ENCODE measurements around the gene ANKRD44.

ANKRD44 gene

DNA sequence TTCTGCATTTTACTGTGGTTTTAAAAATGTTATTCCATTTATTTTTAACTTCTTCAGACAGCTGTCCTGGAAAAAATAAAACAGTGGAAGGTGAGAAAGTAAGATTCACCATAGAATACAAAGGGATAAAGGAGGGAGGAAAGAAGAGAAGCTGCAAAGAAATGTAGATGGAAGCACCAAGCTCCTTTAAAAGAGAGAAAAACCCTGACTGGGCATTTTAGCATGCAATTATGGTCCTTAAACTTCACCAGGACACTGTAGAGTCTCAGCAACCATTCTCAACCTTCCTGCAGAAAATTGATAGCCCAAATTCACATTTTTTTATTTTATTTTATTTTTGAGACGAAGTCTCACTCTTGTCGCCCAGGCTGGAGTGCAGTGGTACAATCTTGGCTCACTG, 11.6 kb upstream of the ANKRD44 start:
- no peak for DNase-seq (ENCODE audit: low read depth, low spot score)

DNA sequence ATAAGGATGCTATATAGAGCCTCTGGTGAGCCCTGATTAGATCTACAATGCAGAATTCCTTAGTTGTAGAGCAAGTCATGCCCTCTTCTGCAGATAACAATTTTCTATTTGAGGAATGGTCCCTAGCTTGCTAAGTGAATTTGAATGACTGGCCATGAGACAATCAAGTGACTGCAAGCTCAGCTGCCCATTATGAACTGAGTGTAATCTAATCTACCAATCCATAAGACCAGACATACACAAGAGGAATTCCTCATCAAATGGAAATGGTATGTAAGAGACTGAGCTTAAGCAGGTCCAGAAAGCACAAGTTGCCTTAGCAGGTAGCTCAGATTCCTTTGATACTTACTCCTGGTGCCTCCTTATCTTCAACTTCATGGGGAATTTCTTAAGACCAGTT, 4.8 kb upstream of the ANKRD44 start:
- no peak for DNase-seq (ENCODE audit: low read depth, low spot score)

DNA sequence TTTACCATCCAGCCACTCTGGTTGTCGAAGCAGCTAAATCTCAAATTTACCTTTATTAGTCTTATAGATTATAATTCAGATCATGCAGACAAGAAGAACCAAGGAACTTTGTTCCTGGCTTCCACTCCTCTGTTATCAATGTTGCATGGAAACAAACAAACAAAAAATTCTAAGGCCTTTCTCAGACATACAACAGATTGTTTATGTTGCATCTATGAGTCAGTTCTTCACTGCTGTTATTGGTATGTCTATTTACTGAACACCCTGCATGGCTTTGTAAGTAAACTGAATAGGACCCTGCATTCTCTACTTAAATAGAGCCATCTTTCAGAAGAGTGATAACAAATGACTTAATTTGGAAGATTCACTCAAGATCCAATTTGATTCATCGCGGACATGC, 1.6 kb upstream of the ANKRD44 start:
- no peak for DNase-seq (ENCODE audit: low read depth, low spot score)

DNA sequence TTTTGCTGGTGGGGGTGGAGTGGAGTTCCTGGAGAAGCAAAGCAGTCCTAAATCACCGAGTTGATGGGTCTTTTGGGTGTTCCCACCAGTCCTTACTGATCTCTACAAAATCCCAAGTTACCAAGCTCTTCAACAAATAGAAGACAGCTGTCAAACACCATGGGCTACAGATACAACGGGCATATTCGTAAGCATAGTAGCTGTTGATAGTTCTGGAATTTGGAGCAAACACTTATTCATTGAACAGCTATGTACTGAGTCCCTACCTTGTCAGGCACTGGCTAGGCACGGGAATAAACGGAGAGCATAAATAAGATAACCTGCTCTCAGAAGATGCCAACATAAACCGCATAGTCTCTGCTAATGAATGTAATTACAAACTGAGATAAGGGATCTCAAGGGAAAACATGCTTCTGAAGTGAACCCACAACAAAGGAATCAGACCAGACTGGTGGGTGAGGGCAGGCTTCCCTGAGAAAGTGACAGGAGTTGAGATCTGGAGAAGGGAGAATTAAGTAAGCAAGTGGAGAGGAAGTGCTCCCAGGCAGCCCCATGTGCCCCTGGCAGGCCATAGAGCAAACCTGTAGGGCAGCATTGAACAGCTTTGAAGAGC, 947 bp upstream of the ANKRD44 start:
- DNase-seq (ENCODE audit: low read depth, low spot score) = no peak

DNA sequence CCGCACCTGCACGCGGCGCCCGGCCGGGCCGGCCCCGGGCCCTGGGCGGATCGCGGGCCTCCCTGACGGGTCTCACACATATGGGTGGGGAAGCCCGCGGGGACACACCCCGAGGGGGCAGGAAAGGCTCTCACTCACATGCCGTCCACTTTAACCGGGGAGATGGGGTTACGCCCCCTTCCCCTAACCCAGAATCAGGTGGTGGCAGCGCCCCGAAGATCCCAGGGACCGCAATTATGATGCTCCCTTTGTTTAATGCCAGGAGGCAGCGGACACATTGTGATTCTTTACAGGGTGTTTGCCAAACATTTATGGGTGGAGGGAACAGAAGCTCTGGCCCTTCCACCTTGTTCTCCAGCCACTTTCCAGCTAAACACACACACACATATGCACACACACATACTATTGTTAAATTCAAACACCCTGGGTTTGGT, 424 bp upstream of the ANKRD44 start:
- no peak for DNase-seq (ENCODE audit: low read depth, low spot score)

DNA sequence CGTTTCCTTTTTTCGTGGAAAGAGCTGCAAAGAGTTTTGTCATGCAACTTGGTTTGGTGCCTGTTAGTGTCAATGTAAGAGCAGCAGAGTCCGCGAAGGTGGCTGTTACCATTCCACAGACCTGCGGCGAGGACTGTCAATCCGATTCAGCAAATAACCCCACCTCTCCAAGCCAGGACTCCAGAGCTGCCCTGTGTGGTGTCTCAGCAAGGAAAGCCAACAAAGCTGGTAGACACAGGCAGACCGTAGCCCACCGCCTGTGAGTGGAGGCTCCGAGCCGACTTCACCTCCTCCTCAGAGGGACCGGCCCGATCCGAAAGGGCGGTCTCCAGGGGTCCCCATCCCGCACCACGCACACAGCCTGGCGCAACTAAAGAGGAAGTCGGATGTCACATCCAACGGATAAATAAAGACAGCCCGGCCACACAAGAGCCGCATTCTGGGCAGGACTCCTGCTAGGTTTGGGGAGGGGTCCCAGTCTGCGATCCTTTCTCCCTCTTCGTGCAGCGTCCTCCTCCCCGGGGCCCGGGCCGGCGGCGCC, 819 bp downstream of the ANKRD44 start:
- no peak for DNase-seq (ENCODE audit: low read depth, low spot score)

DNA sequence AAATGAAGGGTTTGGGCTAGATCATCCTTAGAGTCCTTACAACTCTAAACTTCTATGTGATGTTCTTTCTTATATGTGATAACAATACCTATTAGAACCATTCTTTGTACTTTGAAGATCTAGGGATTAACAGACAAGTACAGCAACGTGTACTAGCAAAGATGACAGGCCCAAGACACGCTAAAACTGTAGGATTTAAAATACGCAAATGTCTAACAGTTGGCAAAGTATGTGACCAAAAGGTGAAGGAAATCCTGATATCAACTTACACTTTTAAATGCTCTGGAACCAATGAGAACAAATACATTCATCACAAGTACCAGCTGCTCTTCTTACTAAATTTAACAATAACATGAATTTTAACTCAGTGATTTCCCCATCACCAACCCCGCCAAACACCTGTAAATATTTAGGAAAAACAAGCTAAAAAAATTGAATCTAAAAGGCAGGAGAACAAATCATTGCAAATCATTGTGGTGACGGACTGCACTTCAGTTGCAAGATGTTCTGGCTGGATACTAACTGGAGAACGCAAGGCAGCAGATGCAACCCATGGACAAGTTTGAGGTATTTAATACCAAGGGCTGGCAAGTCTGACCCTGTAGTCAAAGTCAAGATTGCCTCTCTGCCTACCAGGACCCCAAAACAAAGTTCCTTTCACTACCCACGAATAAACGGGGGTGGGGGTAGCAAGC, 1.4 kb downstream of the ANKRD44 start:
- no peak for DNase-seq (ENCODE audit: low read depth, low spot score)

DNA sequence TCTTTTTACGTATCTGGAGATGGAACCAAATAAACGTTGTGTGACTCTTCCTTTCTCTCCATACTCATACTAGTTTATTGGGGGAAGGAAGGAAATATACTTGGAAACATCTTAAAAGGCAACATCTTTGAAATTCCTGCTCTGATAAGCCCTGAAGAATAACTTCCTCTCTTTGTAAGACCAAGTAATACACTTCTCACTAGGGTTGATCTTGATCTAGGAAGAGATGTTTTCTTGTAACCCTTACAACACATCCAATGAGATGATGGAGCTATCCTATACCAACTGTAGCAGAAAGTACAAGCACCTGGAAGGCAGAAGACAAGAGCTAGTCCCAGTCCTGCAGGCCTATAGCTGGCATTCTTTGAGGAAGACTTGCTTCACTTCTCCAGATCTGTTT, 2.0 kb downstream of the ANKRD44 start:
- DNase-seq (ENCODE audit: low read depth, low spot score) = no peak

DNA sequence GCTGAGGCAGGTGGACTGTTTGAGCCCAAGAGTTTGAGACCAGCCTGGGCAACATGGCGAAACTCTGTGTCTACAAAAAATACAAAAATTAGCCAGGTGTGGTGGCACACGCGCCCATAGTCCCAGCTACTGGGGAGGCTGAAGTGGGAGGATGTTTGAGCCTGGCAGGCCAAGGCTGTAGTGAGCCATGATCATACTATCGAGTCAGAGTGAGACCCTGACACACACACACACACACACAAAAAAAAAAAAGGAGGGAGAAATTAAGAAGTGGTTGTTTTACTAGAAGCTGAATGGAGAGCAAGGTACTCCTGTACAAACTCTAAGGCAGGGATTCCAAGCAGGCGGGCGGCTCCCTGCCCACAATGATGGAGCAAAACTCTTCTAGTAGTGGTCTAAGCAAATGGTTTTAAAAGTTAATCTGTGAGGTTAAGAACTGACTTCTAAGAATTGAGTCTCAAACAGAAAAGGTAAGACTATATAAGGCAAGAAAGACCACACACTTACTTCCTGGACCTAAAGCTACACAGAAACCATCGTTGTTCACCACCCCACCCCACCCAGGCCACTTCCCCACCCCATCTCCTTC, 2.6 kb downstream of the ANKRD44 start:
- no peak for DNase-seq (ENCODE audit: low read depth, low spot score)

DNA sequence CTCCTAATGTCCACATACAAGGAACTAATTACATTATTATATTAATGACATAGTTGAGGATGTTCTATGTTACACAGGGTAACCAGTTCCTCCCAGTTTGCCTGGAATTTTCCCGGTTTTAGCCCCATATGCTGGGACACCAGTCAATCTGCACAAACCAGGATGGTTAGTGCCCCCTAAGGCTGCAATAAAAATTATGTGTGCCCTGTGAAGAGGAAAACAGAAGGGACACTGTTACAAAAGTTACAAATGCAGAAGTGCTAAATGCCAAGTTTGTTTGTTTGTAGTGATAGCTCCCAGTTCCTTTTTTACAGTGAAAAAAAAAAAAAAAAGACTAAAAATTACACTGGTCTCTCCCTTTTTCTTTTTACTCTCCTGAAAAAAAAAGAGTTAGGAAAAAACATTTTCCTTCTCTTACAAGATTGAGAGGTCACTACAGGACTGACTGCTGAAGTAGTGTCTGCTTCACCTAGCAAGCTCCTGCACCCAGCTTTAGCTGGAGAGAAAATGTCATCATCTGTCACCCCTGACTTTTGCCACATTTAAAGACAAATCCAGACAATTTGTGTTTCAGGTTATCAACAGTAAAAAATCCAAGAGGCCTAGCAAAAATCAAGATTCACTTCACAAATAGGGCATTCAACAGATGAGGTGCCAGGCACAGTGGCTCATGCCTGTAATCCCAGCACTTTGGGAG, 3.2 kb downstream of the ANKRD44 start:
- DNase-seq (ENCODE audit: low read depth, low spot score) = no peak

DNA sequence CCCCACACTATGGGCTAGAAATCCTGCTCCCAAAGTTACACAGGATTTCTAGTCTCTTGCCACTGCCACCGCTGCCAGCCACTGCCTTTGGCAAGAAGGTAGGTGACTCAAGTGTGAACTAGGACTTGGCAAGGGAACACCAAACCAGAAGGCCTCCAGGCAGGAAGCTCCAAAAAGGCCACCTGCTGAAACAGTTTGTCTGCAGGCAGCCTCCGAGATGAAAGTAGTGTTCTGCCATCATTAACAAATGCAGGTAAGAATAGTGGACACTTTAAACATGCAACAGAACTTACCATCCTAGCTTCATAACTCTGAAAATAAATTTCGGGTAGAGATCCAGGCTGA, 3.9 kb downstream of the ANKRD44 start:
- no peak for DNase-seq (ENCODE audit: low read depth, low spot score)

DNA sequence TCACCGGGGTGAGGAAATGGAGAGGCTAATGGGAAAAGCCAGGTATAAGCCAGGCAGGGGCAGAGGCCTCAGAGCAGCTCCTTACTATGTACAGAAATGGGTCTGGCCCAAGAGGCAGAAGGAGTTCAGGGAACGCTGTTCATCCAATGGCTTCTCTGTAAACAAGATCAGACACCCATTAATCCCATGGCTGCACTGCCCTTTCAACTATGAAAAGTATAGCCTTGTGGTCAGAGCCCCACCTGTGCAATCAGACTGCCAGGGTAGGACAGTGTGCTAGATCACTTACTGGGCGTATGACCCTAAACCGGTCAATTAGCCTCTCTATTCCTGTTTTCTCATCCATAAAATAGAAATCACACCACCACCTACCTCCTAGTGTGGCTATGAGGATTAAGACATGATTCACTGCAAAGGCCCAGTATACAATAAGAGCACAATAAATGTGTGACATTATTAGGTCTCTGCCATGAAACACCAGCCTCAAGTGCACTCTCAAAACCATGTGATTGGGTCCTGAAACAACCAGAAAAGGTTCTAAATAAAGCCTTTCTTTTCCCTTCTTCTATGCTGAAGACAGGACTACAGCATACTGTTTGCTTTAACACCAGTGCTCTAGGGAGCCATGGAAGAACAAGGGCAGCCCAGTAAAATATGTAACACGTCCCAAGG, 4.4 kb downstream of the ANKRD44 start:
- DNase-seq (ENCODE audit: low read depth, low spot score) = no peak

DNA sequence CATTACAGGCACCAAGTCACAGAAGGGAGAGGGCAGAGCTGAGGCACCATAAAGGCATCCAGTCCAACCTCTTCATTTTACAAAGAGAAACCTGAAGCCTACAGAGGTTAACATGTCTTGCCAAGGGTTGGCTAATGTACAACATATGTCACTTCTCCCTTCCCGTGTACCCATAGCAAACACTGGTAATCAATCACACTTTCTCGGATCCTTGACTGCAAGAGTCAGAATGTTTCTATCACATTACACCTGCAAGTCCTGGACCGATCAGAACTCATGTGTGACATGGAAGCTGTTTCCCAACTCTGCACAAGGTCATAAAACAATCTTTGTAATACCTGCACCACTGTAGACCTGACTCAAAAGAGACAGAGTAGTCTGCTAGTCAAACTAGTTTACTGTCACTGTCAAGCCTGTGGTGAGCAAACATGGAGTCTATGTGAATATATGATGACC, 6.0 kb downstream of the ANKRD44 start:
- DNase-seq (ENCODE audit: low read depth, low spot score) = no peak

DNA sequence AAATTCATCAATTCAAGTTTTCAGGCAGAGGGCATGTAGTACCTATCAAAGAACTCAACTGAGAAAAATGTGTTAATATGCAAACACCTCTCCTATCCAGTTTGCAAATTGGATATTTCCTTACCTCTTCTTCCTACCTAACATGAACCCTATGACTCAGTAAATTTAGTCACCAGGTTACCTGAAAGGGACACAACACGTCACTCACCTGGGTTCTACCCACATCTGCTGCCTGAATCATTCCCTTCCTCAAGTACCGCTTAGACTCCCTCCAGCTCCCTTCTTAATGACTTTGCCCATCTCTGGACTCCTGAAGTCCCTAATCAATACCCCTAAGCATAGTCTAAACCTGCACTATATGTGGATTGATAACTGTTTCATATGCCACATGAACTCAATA, 10.4 kb downstream of the ANKRD44 start:
- DNase-seq (ENCODE audit: low read depth, low spot score) = no peak

DNA sequence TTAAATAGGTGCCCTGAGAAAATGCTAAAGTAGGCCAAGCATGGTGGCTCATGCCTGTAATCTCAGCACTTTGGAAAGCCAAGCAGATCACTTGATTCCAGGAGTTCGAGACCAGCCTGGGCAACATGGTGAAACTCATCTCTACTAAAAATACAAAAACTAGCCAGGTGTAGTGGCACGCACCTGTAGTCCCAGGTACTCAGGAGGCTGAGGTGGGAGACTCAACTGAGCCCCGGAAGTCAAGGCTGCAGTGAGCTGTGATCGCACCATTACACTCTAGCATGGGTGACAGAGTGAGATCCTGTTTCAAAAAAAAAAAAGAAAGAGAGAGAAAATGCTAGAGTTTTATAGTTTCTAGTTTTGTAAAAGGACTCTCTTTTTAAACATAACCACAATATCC, 12.0 kb downstream of the ANKRD44 start:
- no peak for DNase-seq (ENCODE audit: low read depth, low spot score)

DNA sequence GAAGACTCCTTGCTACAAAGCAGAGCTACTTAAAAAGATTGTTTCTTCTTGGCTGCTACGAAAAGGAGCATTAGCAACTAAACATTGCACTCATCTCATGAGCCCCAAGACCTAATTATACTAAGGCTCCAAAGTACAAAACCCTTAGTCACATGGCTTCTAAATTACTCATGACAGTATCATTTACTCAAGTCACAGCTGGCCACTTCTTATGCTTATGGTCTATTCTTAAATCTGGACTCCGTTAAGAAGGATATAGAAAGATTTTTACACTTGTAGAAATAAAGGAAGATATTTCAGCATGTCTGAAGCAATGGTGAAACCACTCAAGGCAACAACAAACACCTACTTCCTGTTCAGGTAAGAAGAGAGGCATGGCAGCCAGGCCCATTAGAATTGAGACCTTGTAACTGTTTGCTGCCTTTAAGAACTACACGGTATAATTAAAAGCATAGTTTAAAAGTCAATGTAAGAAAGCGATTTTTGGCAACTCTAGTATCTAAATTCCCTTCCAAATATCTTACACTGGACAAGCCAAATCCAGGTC, 12.7 kb downstream of the ANKRD44 start:
- DNase-seq (ENCODE audit: low read depth, low spot score) = no peak

DNA sequence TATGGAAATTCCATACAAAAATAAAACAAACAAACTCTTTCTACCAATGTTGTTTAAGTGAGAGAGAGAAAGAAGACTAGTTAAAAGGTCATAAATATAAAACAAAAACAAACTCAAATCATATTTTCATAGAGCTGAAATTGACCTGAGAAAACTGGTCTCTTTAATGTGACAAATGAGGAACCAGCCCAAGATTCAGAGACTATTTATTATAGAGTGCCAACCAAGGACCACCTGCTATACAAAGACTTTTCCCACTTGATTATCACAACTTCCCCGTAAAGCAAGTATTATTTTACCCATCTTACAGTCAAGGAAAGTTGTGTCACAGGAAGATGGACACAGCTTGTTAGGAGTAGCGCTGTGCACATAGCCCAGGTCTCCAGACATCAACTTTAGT, 13.3 kb downstream of the ANKRD44 start:
- DNase-seq (ENCODE audit: low read depth, low spot score) = no peak

DNA sequence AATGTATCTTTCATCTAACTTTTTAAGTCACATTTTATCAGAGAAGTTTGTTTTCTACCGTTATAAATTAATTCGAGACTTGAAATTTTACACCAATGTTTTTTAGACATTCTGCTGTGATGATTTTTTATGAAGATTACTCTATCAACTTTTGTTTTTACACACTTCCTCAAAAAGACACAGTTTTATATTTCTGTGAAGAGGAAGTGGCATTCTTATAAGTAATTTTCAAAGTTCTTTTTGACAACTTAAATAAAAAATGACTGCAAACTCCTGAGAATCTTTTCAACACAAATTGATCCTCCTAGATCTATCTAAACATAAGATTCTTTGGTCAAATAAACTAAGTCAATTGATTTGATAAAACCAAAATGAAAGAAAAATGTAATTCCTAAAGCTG, 13.7 kb downstream of the ANKRD44 start:
- no peak for DNase-seq (ENCODE audit: low read depth, low spot score)

DNA sequence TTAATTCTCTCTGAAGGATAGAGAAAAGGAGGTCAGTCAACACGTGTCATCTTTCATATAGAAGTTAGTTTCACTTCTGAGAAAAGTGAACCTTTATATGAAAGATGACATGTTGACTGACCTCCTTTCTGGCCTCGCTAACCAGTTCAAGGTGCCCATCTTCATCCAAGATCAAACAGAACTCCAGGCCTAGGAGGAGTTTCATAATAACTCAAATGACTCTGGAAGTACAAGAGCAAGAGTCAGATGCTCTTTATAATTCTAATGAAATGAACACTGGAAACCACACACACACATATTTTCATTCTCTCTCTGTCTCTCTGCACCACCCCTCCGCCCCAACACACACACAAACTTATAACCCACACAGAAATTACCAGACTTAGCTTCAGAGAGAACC, 16.3 kb downstream of the ANKRD44 start:
- DNase-seq (ENCODE audit: low read depth, low spot score) = no peak

DNA sequence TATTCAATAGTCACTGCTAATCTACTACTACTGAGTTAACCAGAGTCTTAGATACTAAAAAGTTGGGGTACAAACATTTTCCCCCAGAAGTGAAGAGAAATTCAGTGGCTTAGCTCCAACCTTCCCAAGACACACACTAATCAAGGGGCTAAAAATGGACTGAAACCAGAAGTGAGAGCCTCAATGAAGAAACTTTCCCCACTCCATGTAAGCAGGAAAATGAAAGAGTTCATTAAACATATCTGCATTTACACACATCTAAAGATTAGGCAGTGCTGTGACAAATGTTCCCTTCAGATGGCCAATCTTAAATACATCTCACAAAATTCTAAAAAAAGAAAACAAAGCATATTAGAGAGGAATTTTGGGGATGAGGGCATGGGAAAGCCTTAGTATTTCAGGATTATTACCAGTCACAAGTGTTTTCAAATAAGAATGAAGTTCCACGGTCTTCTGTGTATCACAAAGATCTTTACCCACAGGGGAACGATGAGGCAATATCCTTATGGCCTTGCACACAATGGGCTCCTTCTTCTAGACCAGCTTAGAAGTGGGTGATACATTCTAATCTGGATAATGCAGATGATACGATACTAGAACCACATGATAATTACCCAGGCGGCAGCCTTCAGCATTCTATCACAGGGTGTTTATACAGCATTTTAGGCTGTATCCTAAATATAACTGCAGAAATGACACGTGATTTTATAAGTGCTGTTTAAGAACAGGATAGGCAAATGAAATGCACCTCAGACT, 17.1 kb downstream of the ANKRD44 start:
- DNase-seq (ENCODE audit: low read depth, low spot score) = no peak

DNA sequence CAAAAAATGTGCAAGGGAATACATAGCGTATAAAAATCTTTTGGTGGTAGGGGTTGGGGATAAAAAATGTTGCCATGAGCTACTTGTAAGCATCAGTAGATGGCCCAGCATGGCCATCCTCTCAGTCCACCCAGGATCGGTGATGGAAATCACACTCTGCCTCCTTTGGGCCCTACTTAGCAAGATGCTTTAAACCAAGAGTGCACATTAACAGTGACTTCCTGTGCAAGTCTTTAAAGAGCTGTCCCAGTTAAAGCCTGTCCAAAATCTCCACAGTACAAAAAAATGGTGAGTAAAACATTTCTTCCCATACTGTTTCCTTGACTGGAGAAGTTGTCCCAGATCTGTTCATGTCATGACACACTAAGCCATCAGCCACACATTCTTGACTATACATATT, 18.0 kb downstream of the ANKRD44 start:
- DNase-seq (ENCODE audit: low read depth, low spot score) = no peak
